ENCODE data around the gene HM13. TPM values are rescaled to one million over a fixed set of nuclear protein-coding genes. Genes with fewer than 3 reads are reported as not detected.

Gene HM13
- total and polyA plus RNA-seq, 10 donors, result 62.1 to 122 (median 103) TPM

- Histone ChIP-seq H3K27ac (no peak overlapping the region), H3K4me3 (no peak overlapping the region), H3K27me3 (replicated peaks in 1 of 7) (peaks cover 0 to 39% (median 16%) of the 10 kb centered on the region in 7 donors), H3K9me3 (no peaks in the 10 kb centered on the region), H3K36me3 (no peaks in the 10 kb centered on the region), H3K4me1 (peaks cover 5 to 23% (median 15%) of the 10 kb centered on the region in 6 donors)
- TF ChIP-seq POLR2A (IDR thresholded peaks at IDR 0.05) (no peak), POLR2AphosphoS5 (IDR thresholded peaks at IDR 0.05) (no peak), CTCF (IDR thresholded peaks at IDR 0.05 in 8 of 11, conservative IDR thresholded peaks at IDR 0.05 in 3 of 11) (no peak)
- WGBS, 5 donors, result 82 to 87% (median 85%) methylated on average over 5 of the region's 5 CpGs
- no peak for DNase-seq
- intact Hi-C loops (cut with DNase I; ENCODE audit: low total_unique reads), result no loop called here
Measured at GRCh38 chr20:31473331-31474096, 40.7 kb upstream of the HM13 start.

GRCh38 chr20:31474097-31474436 lies 40.2 kb upstream of the HM13 start:
- Histone ChIP-seq H3K27ac (no peak overlapping the region), H3K9me3 (no peaks in the 10 kb centered on the region), H3K36me3 (no peaks in the 10 kb centered on the region), H3K4me3 (no peak overlapping the region), H3K27me3 (replicated peaks in 1 of 7) (peaks cover 0 to 42% (median 16%) of the 10 kb centered on the region in 7 donors), H3K4me1 (peaks cover 5 to 23% (median 15%) of the 10 kb centered on the region in 6 donors)
- intact Hi-C loops (cut with DNase I; ENCODE audit: low total_unique reads), result no loop called here
- 38 to 83% (median 63%) methylated on average over 2 of the region's 2 CpGs for WGBS, 5 donors
- no peak for DNase-seq
- TF ChIP-seq POLR2A (IDR thresholded peaks at IDR 0.05), result no peak
- TF ChIP-seq CTCF (IDR thresholded peaks at IDR 0.05 in 8 of 11, conservative IDR thresholded peaks at IDR 0.05 in 3 of 11), result no peak
- no peak for TF ChIP-seq POLR2AphosphoS5 (IDR thresholded peaks at IDR 0.05)

GRCh38 chr20:31474758-31475427 lies 39.3 kb upstream of the HM13 start, which contains the start of the genes DEFB124 and REM1:
DEFB124 (minus strand) TSS chr20:31475127; CDS start chr20:31473013, 2,114 bp downstream.
REM1 (plus strand) TSS chr20:31475288; CDS start chr20:31476446, 1,158 bp downstream.
- intact Hi-C loops (cut with DNase I; ENCODE audit: low total_unique reads), result no loop called here
- no peaks in the 10 kb centered on the region for H3K36me3 ChIP-seq
- peak within 1 kb of the TSS; percentile 16 to 63 (median 26) for H3K4me3 ChIP-seq
- H3K9me3 ChIP-seq, result no peaks in the 10 kb centered on the region
- H3K4me1 ChIP-seq, result peaks cover 5 to 23% (median 15%) of the 10 kb centered on the region in 6 donors
- 6 to 18% (median 7%) methylated on average over 18 to 33 of the region's 33 CpGs for WGBS, 5 donors
- H3K27me3 ChIP-seq (replicated peaks in 1 of 7), result peaks cover 0 to 42% (median 16%) of the 10 kb centered on the region in 7 donors
- TF ChIP-seq POLR2AphosphoS5 (IDR thresholded peaks at IDR 0.05) (peak in 1 of 3 donors; percentile 46), POLR2A (IDR thresholded peaks at IDR 0.05) (no peak), CTCF (IDR thresholded peaks at IDR 0.05 in 8 of 11, conservative IDR thresholded peaks at IDR 0.05 in 3 of 11) (no peak)
- H3K27ac ChIP-seq, result peak within 1 kb of the TSS in 5 of 8 donors; percentile 14 to 57 (median 46)
- no peak for DNase-seq
